GM21786 (cell line): ENCODE data around the gene CNTN6.

Experiments used
- ATAC-seq: cut with Tn5 transposase; IDR thresholded peaks from one replicate; pipeline ENCODE4 v1.9.1; 2021; ENCODE audit not compliant: unreplicated experiment

CNTN6 gene

DNA sequence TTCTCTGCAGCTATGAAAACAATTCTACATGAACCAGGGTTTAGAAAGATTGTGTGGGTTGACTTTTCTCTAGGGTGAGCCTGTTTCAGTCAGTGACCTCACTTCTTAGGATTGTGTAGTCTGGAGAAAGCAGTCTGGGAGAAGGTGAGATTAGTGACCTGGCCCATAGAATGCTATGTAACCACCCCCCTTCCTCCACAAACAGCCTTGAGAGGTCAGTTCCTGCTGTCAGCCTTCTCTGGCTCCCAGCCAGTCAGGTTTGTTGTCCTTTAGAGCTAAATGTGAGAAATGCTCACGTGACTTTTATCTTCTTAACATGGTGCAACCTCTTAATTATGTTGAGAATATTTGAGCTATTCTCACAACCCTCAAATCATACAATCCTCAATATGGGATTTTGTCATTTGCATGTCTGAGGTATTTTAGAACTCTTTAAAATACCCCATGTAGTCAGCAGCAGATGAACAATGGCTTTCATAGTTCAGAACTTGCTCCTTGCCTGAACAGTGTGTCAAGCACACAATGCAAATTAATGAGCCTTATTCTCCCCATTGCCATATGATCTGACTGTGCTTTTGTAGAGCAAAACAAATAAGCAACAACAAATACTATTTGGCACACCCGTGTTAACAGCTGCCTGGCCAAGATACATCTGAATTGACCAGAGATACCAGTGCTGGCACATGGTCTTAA lies 311.6 kb downstream of the CNTN6 start:
- no peak for ATAC-seq

DNA sequence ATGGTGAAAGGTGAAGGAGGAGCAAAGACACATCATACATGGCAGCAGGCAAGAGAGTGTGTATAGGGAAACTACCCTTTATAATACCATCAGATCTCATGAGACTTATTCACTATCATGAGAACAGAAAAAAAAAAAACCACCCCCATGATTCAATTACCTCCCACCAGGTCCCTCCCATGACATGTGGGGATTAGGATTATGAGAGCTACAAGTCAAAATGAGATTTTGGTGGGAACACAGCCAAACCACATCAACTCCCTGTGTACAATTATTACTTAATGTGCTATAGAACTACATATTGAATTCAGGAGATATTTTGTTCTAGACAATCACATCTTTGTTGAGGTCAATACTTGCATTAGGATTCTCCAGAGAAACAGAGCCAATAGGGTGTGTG lies 313.4 kb downstream of the CNTN6 start:
- ATAC-seq, result no peak

DNA sequence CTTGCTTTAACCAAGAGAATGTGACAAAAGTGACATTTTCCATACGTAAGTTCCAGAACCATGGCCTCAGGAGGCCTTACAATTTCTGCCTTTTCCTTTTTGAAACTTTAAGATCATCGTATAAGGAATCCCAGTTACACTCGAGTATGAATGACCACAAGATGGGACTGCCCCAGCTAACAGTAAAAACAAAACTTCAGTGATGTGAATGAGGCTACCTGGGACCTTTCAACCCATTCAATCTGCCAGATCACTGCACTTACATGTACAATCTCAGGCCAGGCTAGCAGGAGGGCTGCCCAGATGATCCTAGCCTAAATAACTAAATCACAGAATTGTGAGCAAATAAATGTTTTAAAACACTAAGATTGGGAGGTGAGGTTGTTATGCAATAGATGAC lies 328.8 kb downstream of the CNTN6 start:
- peak; percentile 65 for ATAC-seq

DNA sequence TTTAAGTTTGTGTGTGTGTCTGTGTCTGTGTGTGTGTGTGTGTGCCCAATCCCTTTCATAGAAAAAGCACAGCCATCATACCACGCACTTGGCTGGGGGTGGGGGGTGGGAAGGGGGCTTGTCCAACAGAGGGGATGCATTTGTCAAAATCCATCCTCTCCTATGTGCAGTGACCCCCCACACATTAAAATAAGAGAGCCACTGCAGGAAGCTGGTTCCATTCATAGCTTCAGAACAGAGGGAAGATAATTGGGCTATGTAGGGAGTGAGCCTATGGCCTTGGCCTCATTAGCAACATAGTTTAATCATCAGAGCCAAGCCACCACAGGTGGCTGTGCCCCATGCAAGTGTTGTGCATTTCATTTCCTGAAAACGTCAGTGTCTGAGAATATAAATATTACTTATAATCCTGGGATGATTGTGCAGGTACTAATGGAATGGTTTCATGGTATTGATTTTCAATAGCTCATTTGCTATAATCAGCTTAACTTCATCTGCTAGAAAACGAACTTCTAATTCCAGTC lies 330.8 kb downstream of the CNTN6 start:
- no peak for ATAC-seq

DNA sequence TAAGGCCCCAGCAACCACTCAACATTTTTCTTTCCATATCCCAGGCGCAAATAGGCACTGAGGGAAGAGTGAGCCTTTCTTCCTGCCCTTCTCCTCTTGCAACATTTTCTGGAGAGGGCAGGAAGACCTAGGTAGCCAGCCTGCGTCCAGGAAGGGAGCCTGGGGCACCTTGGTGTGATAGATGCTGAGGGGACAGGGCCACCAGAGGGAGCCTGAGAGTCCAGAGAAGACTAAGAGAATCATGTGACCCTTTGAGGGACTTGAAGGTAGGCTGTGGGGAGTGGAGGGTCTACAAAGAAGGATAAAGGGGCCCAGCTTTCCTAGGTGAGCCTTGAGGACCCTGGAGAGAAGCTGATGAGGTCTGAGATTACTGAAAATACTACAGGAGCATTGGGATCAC lies 346.6 kb downstream of the CNTN6 start:
- no peak for ATAC-seq

DNA sequence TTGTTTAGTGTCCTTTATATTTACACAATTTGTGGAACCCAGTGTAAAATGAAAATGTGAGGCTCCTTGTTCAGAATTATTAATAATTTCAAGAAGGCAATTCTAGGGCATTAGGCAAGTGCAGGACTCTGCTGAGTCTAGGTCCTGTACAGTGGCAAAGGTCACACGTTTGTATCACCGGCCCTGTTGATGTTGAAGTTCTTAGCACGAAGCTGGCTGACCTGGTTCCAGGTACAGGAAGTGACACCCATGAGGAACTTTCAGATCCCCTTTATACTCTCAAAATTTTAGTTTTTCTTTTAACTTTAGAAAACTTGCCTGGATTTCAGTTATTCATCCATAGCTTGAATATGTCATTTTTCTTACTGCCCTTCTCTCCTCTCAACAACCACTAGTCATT lies 349.4 kb downstream of the CNTN6 start:
- peak; percentile 69 for ATAC-seq

DNA sequence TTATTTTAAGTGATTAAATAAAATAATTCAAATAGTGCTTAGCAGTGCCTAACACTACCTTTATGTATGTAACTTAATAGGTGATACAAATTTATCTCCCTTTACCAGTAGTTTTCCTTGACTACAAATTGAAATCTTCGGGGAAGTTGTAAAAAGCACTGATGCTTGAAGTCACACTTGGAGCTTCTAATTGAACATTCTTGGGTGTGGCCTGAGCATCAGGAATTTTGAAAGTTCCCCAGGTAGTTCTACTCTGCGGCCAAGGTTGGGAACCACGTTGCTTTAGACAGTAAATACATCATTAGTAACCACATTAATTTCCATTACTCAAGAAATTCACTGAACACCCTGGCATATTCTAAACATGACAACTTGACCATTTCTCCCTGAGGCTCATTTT lies 351.4 kb downstream of the CNTN6 start:
- ATAC-seq, result no peak

DNA sequence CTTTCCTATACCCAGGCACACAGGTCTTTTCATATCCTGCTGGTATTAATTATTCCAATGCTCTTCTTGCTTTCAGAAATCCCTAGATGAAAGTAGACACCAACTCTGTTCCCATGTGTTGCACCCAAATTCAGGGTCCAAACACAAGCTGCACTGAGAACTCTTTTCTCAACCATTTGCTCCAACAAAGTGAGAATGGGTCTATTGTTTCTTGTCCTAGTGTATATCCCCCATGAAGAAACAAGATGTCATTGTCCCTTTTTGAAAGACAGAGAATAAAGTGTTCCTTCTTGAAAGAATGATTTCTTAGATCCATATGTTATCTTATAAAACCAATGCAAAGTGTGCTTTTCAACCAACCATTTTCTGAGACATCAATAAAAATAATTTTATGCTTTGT lies 353.7 kb downstream of the CNTN6 start:
- ATAC-seq, result no peak

DNA sequence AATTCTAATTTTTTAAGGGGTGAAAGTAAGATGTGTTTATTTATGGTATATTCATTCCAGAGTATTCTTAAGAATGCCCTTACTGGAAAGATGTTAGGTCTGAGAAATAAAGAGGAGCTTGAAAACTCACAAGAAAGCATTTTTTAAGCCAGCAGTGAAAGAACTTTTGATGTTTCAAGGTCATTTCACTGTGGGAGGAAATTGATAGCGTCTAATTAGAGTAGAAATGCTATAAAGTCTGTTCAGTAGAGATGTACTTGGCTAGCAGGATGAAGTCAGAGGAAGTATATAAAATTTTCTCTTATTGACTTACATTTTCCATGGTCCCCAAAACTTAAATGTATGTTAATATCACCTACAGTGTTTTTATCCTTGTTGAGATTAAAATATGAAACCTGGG lies 354.6 kb downstream of the CNTN6 start:
- ATAC-seq, result no peak

DNA sequence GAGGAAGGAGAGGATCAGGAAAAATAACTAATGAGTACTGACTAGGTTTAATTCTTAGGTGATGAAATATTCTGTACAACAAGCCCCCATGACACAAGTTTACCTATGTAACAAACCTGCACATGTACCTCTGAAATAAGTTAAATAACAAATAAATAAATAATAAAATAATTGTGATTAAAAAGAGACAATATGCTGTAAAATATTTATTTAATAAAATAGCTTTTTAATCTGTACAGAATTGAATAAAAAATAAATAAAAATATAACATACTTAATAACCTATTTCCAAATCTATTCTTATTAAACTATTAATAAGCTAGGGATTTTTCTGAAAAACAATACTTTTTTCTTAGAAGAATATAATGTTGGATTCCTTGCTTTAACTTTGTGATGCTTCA lies 355.6 kb downstream of the CNTN6 start:
- no peak for ATAC-seq
